SW480 (cell line): ENCODE results near the gene SEMA5A.
A peak's percentile ranks its signal among the peaks of the same experiment; 100 is the strongest.

ENCODE experiments used
- DNase-seq: peaks from one replicate; pipeline ENCODE4 v3.0.0-alpha.2; 2016; ENCODE audit warnings: low spot score

SEMA5A gene

DNA sequence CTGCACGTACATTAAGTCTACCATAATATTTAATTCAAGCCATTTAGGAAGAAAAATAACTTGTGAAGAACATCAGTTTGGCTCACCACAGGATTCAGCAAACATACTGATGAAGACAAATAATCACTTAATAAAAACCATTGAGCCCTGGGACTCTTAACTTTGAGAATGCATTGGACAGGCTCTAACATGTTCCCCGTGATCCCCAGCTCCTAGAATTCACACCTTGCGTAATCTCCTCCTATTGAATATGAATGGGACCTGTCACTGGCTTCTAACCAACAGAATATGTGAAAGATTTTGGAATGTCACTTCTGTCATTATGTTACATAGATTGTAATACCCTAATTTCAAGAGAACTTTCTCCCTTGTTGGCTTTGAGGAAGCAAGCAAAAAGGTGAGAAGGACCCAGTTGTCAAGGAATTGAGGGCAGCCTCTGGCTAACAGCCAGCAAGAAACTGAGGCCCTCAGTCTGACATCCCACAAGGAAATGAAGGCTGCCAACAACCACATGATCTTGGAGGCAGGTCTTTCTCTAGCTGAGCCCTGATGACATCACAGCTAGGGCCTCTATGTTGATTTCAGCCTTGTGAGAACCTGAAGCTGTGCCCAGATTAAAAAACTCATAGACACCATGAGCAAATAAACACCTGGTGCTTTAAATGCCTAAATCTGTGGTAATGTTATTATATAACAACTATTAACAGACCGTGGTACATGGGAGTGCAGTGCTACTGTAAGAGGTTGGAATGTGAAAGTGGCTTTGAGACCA lies 433.2 kb downstream of the SEMA5A start:
- no peak for DNase-seq

DNA sequence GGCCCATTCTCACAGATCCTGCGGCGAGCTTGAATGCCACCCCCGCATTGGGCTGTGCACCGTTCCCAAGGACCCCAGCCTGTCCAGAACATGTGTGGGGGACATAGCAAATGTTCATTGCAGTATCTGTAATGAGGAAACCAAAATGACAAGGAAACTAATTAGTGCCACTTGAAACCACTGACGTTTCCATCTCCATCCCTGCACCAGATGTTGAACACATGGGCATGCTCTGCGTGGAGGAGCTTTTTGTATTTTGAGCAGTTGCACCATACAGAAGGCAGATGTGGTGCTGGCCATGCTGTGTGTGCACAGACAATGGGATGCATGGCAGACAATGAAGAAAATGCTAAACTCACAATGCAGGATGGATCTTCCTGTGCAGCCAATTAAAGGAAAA lies 437.7 kb downstream of the SEMA5A start:
- DNase-seq: no peak

DNA sequence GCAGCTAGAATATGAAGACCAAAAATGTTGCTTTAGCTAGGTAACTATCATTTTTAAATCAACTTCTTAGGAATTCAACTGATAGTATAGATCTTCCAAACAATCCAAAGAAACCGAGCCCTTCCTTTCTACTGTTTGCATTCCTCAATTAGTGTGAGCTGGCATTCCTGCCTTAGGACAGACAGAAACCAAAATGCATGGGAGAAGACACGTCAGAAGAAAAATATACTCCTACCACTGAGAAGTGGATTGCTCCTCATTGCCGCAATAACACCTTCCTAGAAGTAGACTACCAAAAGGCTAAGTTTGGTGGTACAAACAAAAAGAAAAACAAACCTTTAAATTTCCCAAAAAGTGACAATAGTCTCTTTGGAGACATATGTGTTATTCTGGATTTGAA lies 440.0 kb downstream of the SEMA5A start:
- no peak for DNase-seq

DNA sequence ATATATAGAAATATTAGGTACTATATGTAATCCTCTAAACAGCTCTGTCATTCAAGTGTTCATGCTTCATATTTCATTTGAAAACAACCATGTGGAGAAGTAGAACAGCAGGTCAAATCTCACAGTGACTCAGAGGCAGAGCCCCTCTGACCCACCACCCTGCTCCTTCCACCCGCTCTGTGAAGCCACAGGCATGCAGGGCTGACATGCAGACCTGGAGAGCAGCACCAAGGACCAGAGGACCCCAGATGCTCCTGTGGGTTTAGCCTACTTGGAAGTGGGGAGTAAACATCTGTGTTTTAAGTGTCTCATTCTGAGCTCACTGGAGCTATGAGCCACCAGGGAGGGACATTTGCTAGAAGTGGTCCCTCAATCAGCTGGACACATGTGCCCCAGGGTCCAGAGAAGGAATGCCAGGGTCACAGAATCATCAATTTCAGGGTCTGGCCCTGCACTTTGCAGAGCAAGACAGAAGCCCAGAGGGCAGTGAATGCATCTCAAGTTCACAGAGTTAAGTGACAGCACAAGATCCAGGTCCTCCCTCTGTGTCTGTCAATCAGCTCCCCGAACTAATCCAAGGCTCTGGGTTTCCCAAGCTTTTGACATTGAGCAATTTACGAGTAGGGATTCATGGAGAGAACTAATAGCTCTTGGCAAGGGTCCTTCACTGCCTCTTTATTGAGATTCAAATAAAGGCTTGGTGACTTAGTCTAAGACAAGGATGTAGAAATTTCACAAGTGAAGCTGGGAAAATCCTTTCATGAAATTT lies 441.1 kb downstream of the SEMA5A start:
- no peak for DNase-seq

DNA sequence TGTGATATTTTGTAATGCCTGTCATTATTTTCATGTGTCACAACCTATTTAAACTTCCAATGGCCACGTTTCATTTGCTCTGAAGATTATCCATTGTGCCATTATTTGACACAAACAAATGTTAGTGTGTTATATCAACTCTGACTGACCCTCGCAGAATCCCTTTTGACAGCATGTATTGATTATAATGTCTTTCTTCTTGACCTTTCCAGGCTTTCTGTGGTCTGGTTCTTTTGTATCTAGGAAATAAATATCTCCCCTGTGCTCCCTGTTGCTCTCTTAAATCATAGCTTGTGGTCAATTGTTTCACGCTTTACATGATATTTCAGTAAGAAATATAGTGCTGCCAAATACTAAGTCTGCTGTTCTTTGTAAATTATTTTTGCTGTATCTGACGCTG lies 442.6 kb downstream of the SEMA5A start:
- DNase-seq: no peak

DNA sequence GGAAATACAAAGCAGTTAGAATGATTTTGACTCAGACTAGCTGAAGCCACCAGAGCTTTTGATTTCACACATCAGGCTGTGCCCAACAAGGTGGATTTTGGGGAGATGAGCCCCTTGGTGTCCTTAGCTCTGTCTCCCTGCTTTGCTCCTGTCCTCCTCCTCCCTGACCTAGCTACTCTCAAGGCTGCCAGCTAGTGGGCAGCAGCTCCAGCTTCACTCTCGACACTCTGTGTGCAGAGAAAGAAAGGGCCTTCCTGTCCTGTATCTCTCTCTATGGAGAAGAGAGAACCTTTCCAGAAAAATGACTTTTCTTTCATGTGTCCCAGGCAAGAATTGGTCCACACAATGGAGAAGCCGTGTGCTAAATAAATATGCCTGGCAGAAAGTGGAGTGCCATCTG lies 446.2 kb downstream of the SEMA5A start:
- no peak for DNase-seq

DNA sequence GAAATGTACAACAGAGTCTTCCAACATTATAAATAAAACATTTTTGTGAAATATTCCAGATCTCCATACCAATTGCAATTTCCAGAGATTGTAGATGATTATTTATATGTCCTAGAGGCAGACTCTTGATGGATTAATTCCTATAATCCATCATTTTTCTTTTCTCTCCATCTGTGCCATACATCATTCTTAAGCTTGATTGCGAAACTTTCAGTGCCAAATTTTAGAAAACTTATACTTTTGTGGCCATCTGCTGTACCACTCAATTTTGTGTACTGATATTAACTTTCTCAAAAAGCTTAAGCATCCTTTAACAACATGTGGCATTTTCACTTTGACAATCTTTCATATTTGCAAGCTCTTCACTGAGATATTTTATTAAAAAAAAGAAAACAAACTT lies 446.9 kb downstream of the SEMA5A start:
- no peak for DNase-seq

DNA sequence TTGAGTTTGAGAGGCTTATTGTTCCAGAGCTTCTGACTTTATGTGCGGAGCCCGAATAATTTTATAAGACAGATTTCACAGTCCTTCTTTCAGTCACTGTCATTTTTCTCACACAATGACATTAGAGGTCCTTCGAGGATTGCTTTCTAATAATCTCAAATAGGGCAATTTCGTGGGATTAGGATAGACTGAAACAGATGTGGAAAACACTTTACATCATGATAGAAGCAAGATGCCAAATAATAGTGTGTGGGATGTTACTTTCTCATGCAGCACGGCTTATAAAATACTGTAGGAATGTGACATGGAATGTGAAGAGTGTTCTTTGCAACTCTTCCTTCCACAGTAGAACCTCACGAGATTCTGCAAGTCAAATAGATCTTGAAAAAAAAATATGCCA lies 451.3 kb downstream of the SEMA5A start:
- DNase-seq: no peak

DNA sequence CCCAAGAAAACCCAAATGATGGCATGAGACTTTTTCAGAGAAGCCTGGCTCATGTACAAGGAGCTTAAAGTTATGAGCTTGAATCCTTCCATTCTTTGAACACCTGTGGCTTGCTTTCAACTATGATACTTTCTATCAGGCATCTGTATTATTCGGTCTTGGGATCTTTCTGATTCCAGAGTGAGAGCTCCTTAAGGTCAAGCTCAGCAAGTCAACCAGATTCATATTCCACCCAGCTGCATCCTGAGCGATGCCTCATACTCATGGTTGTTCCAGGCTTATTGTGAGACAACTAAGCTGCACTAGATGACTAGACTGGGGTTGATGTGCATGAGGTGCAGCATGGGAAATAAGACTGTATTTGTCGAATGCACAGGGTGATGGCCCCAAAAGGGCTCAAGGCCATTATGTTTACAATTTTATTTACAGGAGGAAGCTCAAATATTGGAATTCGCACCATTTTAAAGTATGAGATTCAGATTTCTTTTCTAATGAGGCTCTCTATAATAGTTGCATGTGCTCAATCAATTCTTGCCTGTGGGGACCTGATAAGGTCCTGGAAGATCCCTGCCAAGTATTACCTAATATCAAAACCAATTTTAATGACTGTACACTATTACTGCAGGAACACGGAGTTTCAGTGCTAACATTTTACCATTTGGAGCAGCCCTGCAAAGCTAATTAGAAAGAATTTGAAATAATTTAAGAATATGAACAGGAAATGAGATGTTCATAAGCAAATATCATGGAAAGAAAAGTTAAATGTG lies 453.8 kb downstream of the SEMA5A start:
- DNase-seq: no peak

DNA sequence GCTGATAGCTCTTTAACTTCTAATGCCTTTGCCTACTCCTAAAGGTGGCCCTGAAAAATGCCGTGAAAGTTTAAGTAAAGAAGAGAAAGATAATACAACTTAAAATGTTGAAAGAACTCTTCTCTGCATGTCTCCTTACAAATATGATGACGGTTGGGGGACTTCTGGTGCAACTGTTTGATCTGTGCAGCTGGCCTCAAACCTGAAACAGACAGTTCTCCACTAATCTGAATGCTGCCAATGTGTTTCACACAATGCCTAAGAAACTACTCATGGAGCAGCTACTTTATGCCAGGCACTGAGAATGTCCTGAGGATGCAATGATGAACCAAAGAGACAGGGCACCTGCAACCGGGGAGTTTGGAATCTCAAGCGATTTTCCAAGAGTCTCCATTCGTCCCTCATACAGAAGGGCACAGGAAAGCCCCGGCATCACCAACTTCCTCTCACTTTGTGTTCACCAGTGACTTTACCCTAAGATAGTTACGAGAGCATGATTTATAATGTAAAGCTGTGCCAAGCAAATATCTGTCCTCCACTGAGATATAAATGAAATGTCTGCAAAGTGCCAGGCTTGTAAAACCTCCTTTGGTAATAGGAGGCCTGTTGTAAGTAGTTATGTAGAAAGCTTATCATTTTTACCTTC lies 455.4 kb downstream of the SEMA5A start:
- no peak for DNase-seq

DNA sequence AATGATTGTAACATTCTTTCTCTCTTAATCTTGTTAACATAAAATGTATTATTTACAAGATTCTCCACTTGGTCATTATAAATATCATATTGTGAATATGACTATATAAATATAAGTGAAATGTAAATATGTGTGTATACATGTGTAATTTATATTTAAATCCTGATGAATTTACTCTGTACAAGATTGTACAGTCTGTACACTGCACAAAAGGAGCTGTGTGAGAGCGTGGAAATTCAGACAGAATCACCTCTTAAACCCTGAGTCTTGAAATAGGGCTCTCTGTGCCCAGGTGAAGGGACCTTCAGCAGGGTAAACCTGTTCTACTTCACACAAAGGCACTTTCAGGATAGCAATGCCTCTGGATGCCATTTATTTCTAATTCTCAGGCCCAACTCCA lies 456.0 kb downstream of the SEMA5A start:
- no peak for DNase-seq

DNA sequence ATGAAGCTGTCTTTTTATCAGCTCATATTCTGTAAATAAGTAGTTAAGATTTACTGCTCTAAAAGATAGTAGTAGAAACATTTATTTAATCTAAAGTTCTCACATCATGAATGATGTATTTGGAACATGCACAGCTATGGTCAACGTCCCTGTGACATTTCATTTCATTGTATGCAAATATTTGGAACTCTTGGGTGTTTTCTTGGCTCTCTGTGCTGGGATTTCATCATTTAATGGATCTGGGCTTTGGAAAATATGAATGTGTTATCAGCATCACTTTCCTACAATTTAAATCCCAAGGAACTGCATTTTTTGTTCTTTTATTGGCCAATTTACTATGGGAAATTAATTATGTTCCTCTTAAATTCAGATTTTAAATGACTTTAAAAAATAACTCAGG lies 462.9 kb downstream of the SEMA5A start:
- DNase-seq: no peak

DNA sequence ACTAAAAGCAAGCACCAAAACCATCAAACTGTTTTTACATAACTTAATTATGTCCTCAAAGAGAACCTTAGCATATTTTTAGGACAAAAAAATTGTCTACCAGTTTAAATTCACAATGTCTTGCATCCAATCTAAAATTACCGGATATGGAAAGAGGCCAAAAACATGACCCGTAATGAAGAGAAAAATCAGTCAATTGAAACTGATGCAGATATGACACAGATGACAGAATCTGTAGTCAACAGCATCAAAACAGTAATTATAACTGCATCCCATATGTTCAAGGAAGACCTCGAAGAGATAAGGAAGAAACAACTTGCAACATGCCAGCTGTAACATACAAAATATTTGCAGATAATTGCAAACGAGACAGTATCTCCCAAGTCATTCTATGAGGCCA lies 473.2 kb downstream of the SEMA5A start:
- no peak for DNase-seq

DNA sequence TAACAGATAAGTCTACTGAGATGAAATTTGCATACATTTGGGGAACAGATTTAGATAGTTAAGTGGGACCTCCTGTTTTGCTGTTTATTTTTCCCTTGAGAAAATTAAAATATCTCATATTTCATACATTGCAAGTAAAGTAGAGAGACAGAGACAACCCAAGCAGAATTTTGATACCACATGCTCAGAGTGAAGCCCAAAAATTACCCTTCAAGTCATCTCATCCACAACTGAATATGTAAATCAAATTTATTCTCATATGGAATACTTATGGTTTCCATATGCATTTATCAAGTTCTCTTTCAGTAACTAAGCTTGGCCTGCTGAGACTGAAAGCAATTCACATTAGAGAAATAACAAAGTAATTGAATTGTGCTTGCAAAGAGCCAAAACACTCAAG lies 474.4 kb downstream of the SEMA5A start:
- no peak for DNase-seq

DNA sequence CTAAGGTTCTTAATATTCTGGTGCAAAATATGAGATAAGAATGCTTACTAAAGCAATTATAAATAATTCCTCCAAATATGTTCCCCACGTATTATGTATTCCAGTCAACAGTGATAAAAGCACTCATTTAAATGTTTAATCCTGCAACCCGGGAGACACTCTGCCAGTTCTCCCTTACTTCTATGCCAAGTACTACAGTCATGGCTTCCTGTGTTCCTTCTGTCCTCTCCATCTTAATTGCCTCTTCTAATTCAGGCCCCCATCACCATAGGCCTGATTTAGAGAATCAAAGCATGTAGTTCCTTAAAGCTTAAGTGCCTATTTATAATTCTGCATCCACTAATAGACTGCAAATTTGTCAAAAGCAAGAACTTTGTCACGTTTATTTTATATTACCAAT lies 474.8 kb downstream of the SEMA5A start:
- no peak for DNase-seq

DNA sequence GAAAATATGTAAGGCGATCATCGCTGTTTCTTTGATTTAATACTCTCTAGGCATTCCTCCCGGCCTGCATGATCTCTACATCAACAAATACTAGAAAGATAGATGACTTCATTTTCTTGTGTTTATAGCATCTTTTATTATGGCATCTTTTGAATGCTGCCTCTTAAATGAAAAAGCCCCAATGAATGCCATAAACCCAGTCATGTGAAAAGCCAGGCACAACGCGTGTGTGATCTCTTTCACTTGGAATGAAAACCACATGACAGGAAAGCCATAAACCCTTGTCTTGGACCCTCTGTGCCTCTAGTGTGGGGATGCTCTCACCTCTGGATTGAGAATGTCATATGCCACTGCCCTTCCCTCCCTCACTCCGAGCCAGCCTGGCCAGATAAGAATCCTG lies 476.2 kb downstream of the SEMA5A start:
- DNase-seq: peak; percentile 22

DNA sequence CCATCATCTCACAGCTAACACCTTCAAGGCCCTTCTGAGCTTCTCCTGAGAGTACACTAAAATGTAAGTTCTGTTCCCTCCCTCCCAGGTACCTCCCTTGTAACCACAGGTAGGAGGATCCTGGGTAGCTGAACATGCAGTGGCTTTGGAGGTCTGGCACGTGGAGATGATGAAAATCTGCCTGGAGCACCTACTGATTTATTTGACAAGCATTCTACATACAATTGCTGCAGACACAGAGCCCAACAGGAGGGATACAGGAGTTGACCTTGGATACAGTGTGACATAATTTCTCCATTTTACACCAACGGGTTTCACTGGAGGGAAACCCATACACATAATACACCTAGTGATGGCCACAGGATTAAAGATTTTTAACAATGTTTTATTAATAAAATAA lies 478.7 kb downstream of the SEMA5A start:
- no peak for DNase-seq

DNA sequence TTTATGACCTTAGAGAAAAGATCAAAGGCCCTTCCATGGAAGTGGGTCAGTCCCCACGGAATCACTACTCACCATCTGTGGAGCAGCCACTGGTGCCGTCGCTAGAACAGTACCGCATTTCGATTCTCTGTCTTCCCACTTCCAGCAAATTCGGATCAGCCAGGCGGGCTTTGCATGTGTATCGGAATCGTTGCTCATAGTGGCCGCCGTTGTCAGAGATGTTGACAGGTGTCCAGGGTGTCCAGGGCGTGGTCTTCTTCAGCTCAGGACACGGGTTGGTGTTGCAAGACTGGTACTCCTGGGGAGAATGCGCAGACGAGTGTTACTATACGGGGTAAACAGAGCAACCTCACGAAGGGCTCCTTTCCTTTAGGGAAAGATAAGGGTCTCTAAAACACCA lies 479.5 kb downstream of the SEMA5A start:
- DNase-seq: no peak

DNA sequence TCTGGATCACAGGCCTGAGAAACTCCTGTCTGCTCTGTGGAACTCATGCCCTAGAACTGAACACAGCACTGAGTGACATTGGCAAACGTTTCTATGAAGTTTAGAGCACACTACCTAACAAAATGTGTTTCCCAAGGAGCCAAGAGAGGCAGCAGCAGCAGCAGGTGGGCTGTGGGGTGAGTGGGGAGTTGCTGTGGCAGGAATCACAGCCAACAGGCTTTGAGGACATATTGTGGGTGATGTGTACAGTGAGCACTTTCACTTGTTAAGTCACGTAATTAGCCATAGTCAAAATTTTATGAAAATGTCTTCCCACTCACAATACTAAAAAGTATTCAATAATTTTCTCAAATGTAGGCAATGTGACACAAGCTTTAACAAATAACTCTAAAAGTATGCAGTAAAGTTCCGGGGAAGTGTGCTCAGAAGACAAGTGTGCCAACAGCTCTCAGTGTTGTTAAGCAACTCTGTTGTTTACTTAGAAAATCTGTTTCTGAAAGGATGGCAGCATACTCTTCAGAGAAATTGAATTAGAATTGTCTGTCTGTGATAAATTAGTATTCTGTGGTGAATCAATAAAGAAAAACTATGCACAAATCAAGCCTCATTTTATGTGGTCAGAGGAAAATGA lies 482.1 kb downstream of the SEMA5A start:
- DNase-seq: no peak

DNA sequence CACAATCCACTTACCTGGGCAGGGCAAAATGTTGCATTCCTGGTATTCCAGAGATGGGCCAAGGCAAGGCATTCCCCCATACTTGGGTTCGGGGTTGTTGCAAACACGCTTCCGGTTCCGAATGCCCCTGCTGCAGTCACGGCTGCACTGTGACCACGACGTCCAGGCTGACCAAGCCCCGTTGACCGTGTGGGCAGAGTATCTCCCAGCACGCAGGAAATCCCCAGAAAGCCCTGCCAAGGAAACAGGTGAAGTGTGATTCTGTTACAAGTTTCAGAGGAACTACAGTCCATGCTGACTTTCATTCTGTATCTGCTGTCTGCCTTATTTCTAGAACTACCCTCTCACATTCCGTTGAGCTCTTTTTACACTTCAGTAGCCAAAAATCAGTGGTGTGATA lies 483.0 kb downstream of the SEMA5A start:
- DNase-seq: no peak

DNA sequence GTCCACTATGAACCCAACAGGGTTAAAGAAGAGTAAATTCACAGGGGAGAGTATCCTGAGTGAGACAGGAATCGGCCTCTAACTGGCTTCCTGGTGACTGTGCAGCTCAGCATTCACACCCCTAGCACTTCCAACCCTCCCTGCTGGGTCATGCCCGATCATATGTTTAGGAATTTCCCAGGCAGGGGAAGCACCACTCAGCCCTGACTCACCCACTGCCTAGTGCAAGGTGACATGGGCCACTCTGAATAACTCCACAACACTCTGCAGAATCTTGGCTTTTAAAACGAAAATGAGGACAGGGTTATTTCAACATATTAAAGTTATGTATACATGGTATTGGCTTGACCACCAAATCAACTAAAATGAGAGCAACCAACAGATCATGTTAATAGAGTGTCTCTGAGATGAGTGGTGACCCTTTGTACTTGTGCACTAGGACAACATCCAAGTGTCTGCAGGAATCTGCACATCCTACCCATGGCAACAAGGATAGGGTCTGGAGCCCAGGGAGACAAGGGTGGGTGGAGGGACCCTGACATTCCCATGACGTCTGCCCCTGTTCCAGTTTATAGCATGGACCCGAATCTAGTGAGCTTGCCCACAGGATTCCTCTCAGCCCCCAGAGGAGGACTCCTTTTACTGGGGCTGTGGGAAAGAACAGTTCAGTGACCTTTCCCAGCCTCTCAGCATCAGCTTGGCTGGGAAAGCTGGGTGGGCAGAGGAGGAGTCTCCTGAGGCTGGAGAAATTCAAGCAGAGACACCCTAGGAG lies 485.8 kb downstream of the SEMA5A start:
- DNase-seq: no peak
